SH-SY5Y (cell line): Measurements from ENCODE around the gene C12orf75.

Experiments
- GATA2 ChIP-seq: IDR thresholded peaks from 2 replicates; pipeline ENCODE4 v1.6.1; 2011; ENCODE audit warnings: mild to moderate bottlenecking, low read depth, low read length
- GATA3 ChIP-seq: IDR thresholded peaks from 2 replicates; pipeline ENCODE4 v1.6.1; 2011; ENCODE audit warnings: low read depth, mild to moderate bottlenecking, low read length, moderate library complexity

DNA sequence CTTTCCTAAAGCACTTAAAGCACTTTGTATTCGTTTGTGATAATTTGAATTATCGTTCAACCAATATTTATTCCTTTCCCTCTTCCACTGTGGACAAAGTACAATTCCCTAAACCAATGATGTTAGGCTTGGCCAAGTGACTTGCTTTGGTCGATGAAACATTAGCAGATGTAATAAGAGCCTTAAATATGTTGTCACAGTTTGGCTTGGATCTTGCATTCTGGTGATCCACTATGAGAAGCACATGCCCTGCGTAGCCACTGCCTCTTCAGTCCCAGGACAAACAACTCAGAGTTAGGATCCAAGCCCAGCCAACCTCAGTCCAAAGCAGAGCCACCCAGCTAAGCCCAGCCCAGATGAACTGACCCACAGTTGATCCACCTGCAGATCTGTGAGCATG lies 8.4 kb upstream of the C12orf75 start:
- no peak for TF ChIP-seq GATA2
- TF ChIP-seq GATA3, result no peak
